Measurements from ENCODE around the gene BCL3. TPM values are rescaled to one million over a fixed set of nuclear protein-coding genes. Genes with fewer than 3 reads are reported as not detected.
A peak's percentile ranks its signal among the peaks of the same experiment; 100 is the strongest.

Gene BCL3
- total RNA-seq, 1 experiment from 2014 or later: 3.9 TPM

- Histone ChIP-seq H3K4me3 (peak overlapping the region; percentile 25), H3K27ac (peak overlapping the region; percentile 74), H3K9me3 (replicated peaks) (no peaks in the 10 kb centered on the region; the same call in 1 of the 2 replicates), H3K36me3 (peaks cover 71% of the 10 kb centered on the region), H3K27me3 (replicated peaks) (no peaks in the 10 kb centered on the region), H3K4me1 (replicated peaks) (peaks cover 53% of the 10 kb centered on the region)
- no peak for DNase-seq (ENCODE audit: low read depth in 1 of 2, low spot score in 2 of 2)
Measured at GRCh38 chr19:44753626-44753931, 5.1 kb downstream of the BCL3 start.

- DNase-seq (ENCODE audit: low read depth in 1 of 2, low spot score in 2 of 2): peak; percentile 88 to 93
- Histone ChIP-seq H3K9me3 (replicated peaks) (no peaks in the 10 kb centered on the region; the same call in 1 of the 2 replicates), H3K27ac (peak overlapping the region; percentile 74), H3K27me3 (replicated peaks) (no peaks in the 10 kb centered on the region), H3K4me3 (peak overlapping the region; percentile 25), H3K4me1 (replicated peaks) (peaks cover 54% of the 10 kb centered on the region), H3K36me3 (peaks cover 72% of the 10 kb centered on the region)
Measured at GRCh38 chr19:44753932-44754749, 5.6 kb downstream of the BCL3 start.

- Histone ChIP-seq H3K27me3 (replicated peaks) (no peaks in the 10 kb centered on the region), H3K4me1 (replicated peaks) (peaks cover 54% of the 10 kb centered on the region), H3K36me3 (peaks cover 74% of the 10 kb centered on the region), H3K4me3 (no peak overlapping the region), H3K27ac (peak overlapping the region; percentile 74), H3K9me3 (replicated peaks) (no peaks in the 10 kb centered on the region; the same call in 1 of the 2 replicates)
- DNase-seq (ENCODE audit: low read depth in 1 of 2, low spot score in 2 of 2): no peak
Measured at GRCh38 chr19:44754750-44755080, 6.2 kb downstream of the BCL3 start.

- no peak overlapping the region for H3K4me3 ChIP-seq
Measured at GRCh38 chr19:44755219-44755618, 6.7 kb downstream of the BCL3 start.

GRCh38 chr19:44756089-44756562 is 7.6 kb downstream of the BCL3 start:
- DNase-seq (ENCODE audit: low read depth in 1 of 2, low spot score in 2 of 2): no peak
- Histone ChIP-seq H3K27me3 (replicated peaks) (no peaks in the 10 kb centered on the region), H3K9me3 (replicated peaks) (no peaks in the 10 kb centered on the region; the same call in 1 of the 2 replicates), H3K4me1 (replicated peaks) (peaks cover 60% of the 10 kb centered on the region), H3K27ac (no peak overlapping the region), H3K4me3 (no peak overlapping the region), H3K36me3 (peaks cover 74% of the 10 kb centered on the region)

More at GRCh38 chr19:44755219-44755618, 6.7 kb downstream of the BCL3 start:
- peak overlapping the region; percentile 74 for H3K27ac ChIP-seq
- H3K27me3 ChIP-seq (replicated peaks): no peaks in the 10 kb centered on the region
- no peak for DNase-seq (ENCODE audit: low read depth in 1 of 2, low spot score in 2 of 2)
- peaks cover 54% of the 10 kb centered on the region for H3K4me1 ChIP-seq (replicated peaks)
- no peaks in the 10 kb centered on the region; the same call in 1 of the 2 replicates for H3K9me3 ChIP-seq (replicated peaks)
- peaks cover 74% of the 10 kb centered on the region for H3K36me3 ChIP-seq

GRCh38 chr19:44757057-44757734 is 8.7 kb downstream of the BCL3 start:
- Histone ChIP-seq H3K36me3 (peaks cover 63% of the 10 kb centered on the region), H3K4me1 (replicated peaks) (peaks cover 63% of the 10 kb centered on the region), H3K4me3 (no peak overlapping the region), H3K9me3 (replicated peaks) (no peaks in the 10 kb centered on the region; the same call in 1 of the 2 replicates), H3K27me3 (replicated peaks) (no peaks in the 10 kb centered on the region), H3K27ac (no peak overlapping the region)
- no peak for DNase-seq (ENCODE audit: low read depth in 1 of 2, low spot score in 2 of 2)

- Histone ChIP-seq H3K4me3 (no peak overlapping the region), H3K9me3 (replicated peaks) (no peaks in the 10 kb centered on the region; the same call in 1 of the 2 replicates), H3K27me3 (replicated peaks) (no peaks in the 10 kb centered on the region), H3K4me1 (replicated peaks) (peaks cover 62% of the 10 kb centered on the region), H3K27ac (no peak overlapping the region), H3K36me3 (peaks cover 56% of the 10 kb centered on the region)
- DNase-seq (ENCODE audit: low read depth in 1 of 2, low spot score in 2 of 2): no peak
Measured at GRCh38 chr19:44757735-44758505, 9.4 kb downstream of the BCL3 start.

GRCh38 chr19:44758596-44758995 is 10.1 kb downstream of the BCL3 start:
- peak in 1 of 2 experiments; percentile 53 for DNase-seq (ENCODE audit: low read depth in 1 of 2, low spot score in 2 of 2)
- Histone ChIP-seq H3K27me3 (replicated peaks) (no peaks in the 10 kb centered on the region), H3K4me3 (no peak overlapping the region), H3K27ac (no peak overlapping the region), H3K4me1 (replicated peaks) (peaks cover 59% of the 10 kb centered on the region), H3K36me3 (peaks cover 53% of the 10 kb centered on the region), H3K9me3 (replicated peaks) (no peaks in the 10 kb centered on the region; the same call in 1 of the 2 replicates)

GRCh38 chr19:44759083-44759804 is 10.7 kb downstream of the BCL3 start:
- Histone ChIP-seq H3K27ac (no peak overlapping the region), H3K4me1 (replicated peaks) (peaks cover 60% of the 10 kb centered on the region), H3K9me3 (replicated peaks) (no peaks in the 10 kb centered on the region; the same call in 1 of the 2 replicates), H3K27me3 (replicated peaks) (no peaks in the 10 kb centered on the region), H3K4me3 (no peak overlapping the region), H3K36me3 (peaks cover 53% of the 10 kb centered on the region)
- no peak for DNase-seq (ENCODE audit: low read depth in 1 of 2, low spot score in 2 of 2)

- peaks cover 43% of the 10 kb centered on the region for H3K4me1 ChIP-seq (replicated peaks)
Measured at GRCh38 chr19:44762038-44762437, 13.5 kb downstream of the BCL3 start.

GRCh38 chr19:44765033-44765948 is 16.8 kb downstream of the BCL3 start:
- Histone ChIP-seq H3K4me3 (no peak overlapping the region), H3K36me3 (peaks cover 5% of the 10 kb centered on the region), H3K27ac (no peak overlapping the region), H3K9me3 (replicated peaks) (no peaks in the 10 kb centered on the region; the same call in 1 of the 2 replicates), H3K27me3 (replicated peaks) (no peaks in the 10 kb centered on the region), H3K4me1 (replicated peaks) (peaks cover 26% of the 10 kb centered on the region)
- DNase-seq (ENCODE audit: low read depth in 1 of 2, low spot score in 2 of 2): no peak

More at GRCh38 chr19:44762038-44762437, 13.5 kb downstream of the BCL3 start:
- Histone ChIP-seq H3K27me3 (replicated peaks) (no peaks in the 10 kb centered on the region), H3K9me3 (replicated peaks) (no peaks in the 10 kb centered on the region), H3K27ac (no peak overlapping the region), H3K4me3 (no peak overlapping the region), H3K36me3 (peaks cover 30% of the 10 kb centered on the region)
- no peak for DNase-seq (ENCODE audit: low read depth in 1 of 2, low spot score in 2 of 2)

- H3K27me3 ChIP-seq (replicated peaks): no peaks in the 10 kb centered on the region
- DNase-seq (ENCODE audit: low read depth in 1 of 2, low spot score in 2 of 2): no peak
- H3K4me1 ChIP-seq (replicated peaks): peaks cover 22% of the 10 kb centered on the region
- no peaks in the 10 kb centered on the region; the same call in 1 of the 2 replicates for H3K9me3 ChIP-seq (replicated peaks)
- H3K4me3 ChIP-seq: no peak overlapping the region
- H3K36me3 ChIP-seq: no peaks in the 10 kb centered on the region; the same call in 1 of the 2 replicates
- no peak overlapping the region for H3K27ac ChIP-seq
Measured at GRCh38 chr19:44765949-44766335, 17.4 kb downstream of the BCL3 start.

All from SJSA1 (cell line).